ENCODE measurements around the gene PPP2R3C.

GRCh38 chr14:35134329-35135123, 12.7 kb upstream of the PPP2R3C start:
- TF ChIP-seq ZNF274 (IDR thresholded peaks at IDR 0.05; ENCODE audit: low read depth, low read length) (no peak), SUZ12 (IDR thresholded peaks at IDR 0.05; ENCODE audit: extremely low read depth, insufficient read depth, insufficient read length) (no peak)
